ENCODE data around the gene KCNAB2. TPM values are rescaled to one million over a fixed set of nuclear protein-coding genes. Genes with fewer than 3 reads are reported as not detected.

The KCNAB2 gene
- total RNA-seq, 1 experiment from 2014 or later, result 3.4 TPM

DNA sequence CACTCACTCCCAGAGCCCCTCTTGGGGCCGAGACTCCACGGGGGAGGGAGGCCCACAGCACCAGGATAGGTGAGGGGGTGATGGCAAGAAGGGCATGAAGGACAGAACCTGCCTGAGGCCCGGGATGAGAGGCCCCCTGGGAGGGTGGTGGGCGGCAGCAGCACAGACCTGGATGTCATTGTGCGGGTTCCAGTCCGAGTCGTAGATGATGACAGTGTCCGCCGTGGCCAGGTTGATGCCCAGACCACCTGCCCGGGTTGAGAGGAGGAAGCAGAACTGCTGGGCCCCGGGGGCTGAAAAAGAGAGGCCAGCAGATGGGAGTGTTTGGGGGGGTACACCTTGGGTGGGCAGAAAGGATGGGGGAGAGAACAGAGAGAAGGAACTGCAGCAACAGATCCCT is 84.3 kb downstream of the KCNAB2 start:
- H3K9me3 ChIP-seq (replicated peaks), result peaks cover 19% of the 10 kb centered on the region
- H3K27me3 ChIP-seq (replicated peaks), result no peaks in the 10 kb centered on the region
- no peaks in the 10 kb centered on the region for H3K36me3 ChIP-seq
- H3K4me3 ChIP-seq, result no peak overlapping the region
- no peak for DNase-seq (ENCODE audit: low read depth in 1 of 2, low spot score in 2 of 2)
- H3K4me1 ChIP-seq (replicated peaks), result no peaks in the 10 kb centered on the region
- no peak overlapping the region for H3K27ac ChIP-seq

DNA sequence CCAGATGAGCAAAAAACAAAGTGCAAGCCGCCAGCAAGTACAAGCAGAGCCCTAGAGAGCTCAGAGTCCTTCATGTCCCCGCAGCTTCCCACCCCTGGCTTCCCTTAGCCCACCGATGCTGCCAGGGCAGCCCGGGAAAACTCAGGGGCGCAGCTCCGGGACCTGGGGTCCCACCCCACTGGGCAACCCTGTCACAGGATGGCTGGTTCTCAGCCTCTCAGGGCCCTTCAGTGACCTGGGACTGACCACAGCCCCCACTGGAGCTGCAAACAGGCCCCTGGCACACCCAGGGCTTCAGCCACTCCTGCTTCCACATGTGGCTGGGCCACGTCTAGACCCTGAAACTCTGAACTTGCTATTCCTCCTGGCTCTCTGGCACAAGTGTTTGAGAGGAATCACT is 84.9 kb downstream of the KCNAB2 start:
- H3K4me3 ChIP-seq, result no peak overlapping the region
- no peak overlapping the region for H3K27ac ChIP-seq
- H3K36me3 ChIP-seq, result no peaks in the 10 kb centered on the region
- peaks cover 19% of the 10 kb centered on the region for H3K9me3 ChIP-seq (replicated peaks)
- H3K27me3 ChIP-seq (replicated peaks), result no peaks in the 10 kb centered on the region
- DNase-seq (ENCODE audit: low read depth in 1 of 2, low spot score in 2 of 2), result no peak
- no peaks in the 10 kb centered on the region for H3K4me1 ChIP-seq (replicated peaks)

DNA sequence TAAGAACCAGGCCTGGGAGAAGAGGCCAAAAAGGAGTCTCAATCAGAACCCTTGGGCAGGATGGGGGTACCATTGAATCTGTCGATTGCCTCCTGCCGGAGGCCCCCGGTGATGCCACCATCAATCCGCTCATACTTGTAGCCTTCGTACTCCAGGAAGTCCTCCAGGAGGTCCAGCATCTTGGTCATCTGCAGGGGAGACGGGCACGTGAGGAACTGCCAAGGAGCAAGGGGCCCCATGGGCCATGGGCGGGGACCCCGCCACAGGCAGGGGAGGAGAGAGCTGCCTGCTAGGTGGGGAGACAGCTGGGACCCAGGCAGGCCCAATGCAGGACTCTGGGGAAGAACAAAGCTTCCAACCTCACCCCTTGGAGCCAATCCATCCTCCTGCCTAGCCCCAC is 85.9 kb downstream of the KCNAB2 start:
- Histone ChIP-seq H3K27ac (no peak overlapping the region), H3K4me1 (replicated peaks) (no peaks in the 10 kb centered on the region), H3K4me3 (no peak overlapping the region), H3K9me3 (replicated peaks) (peaks cover 19% of the 10 kb centered on the region), H3K36me3 (no peaks in the 10 kb centered on the region), H3K27me3 (replicated peaks) (no peaks in the 10 kb centered on the region)
- DNase-seq (ENCODE audit: low read depth in 1 of 2, low spot score in 2 of 2), result no peak

DNA sequence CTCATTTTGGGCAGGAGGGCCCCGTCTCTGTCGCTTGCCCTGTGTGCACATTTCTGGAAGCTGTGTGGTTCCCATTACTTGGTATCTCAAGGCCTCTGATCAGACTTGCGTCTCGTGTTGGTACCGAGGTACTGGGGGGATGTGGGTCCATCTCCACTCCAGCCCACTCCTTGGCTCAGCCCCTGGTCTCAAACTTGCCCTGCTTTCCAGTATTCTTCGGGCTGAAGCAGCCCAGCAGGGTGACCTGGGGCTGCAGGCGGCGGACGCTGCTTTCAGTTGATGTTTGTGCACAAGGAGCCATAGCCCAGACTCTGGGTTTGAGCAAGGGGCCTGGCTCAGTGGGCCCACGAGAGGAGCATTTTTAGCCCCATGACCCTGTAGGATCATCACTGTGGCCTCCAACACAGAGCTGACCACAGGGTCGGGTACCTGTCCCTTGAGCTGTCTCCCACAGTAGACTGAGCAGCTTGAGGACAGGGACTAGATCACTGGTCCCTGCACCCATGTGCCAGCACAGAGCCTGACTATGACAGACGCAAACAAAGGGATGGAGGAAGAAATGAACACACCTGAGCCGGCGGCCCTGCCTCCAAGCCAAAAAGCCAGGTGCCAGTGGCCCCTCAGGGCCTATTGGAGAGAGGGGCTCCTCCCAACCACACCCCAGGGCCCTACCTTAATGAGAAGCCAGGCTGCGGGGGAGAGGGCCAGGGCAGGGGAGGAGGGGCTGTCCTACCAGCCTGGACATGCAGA is 87.6 kb downstream of the KCNAB2 start:
- no peaks in the 10 kb centered on the region for H3K36me3 ChIP-seq
- H3K4me3 ChIP-seq, result no peak overlapping the region
- no peak overlapping the region for H3K27ac ChIP-seq
- DNase-seq (ENCODE audit: low read depth in 1 of 2, low spot score in 2 of 2), result no peak
- H3K9me3 ChIP-seq (replicated peaks), result peaks cover 19% of the 10 kb centered on the region
- H3K27me3 ChIP-seq (replicated peaks), result no peaks in the 10 kb centered on the region
- no peaks in the 10 kb centered on the region for H3K4me1 ChIP-seq (replicated peaks)

DNA sequence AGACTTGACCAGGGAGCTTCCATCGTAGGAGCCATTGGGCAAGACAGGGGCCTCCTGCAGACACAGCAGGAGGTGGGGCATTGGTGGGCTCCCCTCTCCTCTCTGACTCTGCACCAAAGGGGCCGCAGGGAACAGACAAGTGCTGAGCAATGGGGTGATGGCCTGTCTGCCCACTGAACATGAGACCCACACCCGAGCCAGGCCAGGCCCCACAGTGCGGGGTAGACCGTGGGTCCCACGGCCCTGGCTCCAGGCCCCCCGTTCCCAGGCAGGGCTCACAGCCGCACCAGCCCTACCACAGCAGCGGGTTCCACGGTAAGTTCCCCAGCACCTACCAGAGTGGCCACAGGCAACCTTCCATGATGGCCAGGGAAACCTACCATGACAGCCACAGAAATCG is 88.5 kb downstream of the KCNAB2 start:
- no peak for DNase-seq (ENCODE audit: low read depth in 1 of 2, low spot score in 2 of 2)
- Histone ChIP-seq H3K27me3 (replicated peaks) (no peaks in the 10 kb centered on the region), H3K9me3 (replicated peaks) (peaks cover 19% of the 10 kb centered on the region), H3K4me1 (replicated peaks) (no peaks in the 10 kb centered on the region), H3K4me3 (no peak overlapping the region), H3K27ac (no peak overlapping the region), H3K36me3 (no peaks in the 10 kb centered on the region)

DNA sequence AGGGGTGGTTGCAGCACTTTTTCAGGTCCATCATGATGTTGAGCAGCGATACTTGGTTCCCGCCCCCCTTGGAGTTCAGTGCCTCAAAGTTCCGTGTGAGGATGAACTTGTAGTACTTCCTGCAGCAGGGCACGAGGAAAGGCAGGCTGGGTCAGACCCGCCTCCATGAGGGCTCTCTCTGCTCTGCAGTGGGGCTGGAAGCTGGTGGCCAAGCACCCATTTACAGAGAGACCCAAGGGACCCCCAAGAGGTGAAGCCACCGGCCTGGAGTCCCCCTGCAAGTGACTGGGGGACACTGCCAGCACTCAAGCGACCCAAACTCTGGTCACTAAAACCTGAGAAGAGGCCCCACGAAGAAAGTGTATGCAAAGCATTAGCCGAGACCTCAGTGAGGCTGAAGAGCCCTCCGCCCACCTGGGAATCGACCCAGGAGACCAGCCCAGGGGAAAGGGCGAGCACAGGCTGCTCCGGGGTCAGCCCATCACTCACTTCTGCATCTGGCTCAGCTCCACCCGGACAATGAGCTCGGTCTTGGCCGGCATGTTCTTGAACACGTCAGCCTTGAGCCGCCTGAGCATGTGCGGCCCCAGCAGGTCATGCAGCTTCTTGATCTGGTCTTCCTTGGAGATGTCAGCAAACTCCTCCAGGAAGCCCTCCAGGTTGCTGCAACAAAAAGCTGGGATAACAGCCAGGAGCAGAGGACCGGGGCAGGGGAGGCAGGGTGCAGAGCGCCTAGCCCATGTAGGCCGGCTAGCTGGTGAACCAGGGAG is 89.2 kb downstream of the KCNAB2 start:
- Histone ChIP-seq H3K27ac (no peak overlapping the region), H3K36me3 (no peaks in the 10 kb centered on the region), H3K4me1 (replicated peaks) (no peaks in the 10 kb centered on the region), H3K9me3 (replicated peaks) (peaks cover 19% of the 10 kb centered on the region), H3K27me3 (replicated peaks) (no peaks in the 10 kb centered on the region), H3K4me3 (no peak overlapping the region)
- DNase-seq (ENCODE audit: low read depth in 1 of 2, low spot score in 2 of 2), result no peak

DNA sequence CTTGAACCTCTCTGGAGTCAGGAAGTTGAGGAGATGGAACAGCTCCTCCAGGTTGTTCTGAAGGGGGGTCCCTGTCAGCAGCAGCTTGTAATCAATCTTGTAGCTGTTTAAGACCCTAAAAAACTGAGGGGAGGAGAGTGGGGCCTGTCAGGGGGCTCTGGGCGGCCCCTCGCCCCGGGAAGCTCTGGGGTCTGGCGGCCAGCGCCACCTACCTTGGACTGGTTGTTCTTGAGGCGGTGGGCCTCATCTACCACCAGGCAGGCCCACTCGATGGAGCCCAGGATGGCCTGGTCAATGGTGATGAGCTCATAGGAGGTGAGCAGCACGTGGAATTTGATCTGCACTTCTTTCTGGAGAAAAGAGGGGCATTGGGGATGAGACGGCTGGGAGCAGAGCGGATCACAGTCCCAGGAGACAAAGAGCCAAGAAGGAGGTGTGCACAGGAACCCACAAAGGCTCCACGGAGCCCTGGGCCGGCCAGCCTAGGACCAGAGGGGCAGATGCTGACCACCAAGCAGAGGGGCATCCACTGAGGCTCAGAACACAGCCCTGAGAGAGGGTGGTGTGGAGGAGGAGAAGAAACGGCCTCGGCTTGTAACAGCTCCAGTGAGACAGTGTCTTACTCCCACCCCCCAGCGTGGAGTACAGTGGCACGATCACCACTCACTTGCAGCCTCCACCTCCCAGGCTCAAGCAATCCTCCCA is 91.0 kb downstream of the KCNAB2 start:
- no peaks in the 10 kb centered on the region for H3K36me3 ChIP-seq
- H3K4me3 ChIP-seq, result no peak overlapping the region
- no peak for DNase-seq (ENCODE audit: low read depth in 1 of 2, low spot score in 2 of 2)
- peaks cover 16% of the 10 kb centered on the region for H3K9me3 ChIP-seq (replicated peaks)
- no peak overlapping the region for H3K27ac ChIP-seq
- no peaks in the 10 kb centered on the region for H3K4me1 ChIP-seq (replicated peaks)
- H3K27me3 ChIP-seq (replicated peaks), result no peaks in the 10 kb centered on the region

DNA sequence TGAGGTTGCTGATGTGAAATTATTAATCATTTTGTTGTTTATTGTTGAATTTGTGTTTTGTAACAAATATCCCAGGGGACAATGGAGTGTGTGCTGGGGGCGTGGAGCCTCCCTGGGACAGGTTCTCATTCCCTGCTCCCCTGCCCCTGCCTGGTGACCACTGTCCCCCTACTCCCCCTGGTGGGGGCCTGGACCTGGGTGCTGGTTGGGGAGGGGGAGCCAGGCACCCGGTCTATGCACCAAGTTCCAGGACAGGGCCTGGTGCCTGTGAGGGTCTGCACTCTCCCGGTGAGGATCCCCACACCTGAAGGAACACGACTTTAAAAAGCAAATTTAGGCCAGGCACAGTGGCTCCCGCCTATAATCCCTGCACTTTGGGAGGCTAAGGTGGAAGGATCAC is 92.1 kb downstream of the KCNAB2 start:
- Histone ChIP-seq H3K36me3 (no peaks in the 10 kb centered on the region), H3K4me3 (no peak overlapping the region), H3K27ac (no peak overlapping the region), H3K27me3 (replicated peaks) (no peaks in the 10 kb centered on the region), H3K4me1 (replicated peaks) (no peaks in the 10 kb centered on the region), H3K9me3 (replicated peaks) (peaks cover 5% of the 10 kb centered on the region; the same call in 1 of the 2 replicates)
- DNase-seq (ENCODE audit: low read depth in 1 of 2, low spot score in 2 of 2), result no peak

DNA sequence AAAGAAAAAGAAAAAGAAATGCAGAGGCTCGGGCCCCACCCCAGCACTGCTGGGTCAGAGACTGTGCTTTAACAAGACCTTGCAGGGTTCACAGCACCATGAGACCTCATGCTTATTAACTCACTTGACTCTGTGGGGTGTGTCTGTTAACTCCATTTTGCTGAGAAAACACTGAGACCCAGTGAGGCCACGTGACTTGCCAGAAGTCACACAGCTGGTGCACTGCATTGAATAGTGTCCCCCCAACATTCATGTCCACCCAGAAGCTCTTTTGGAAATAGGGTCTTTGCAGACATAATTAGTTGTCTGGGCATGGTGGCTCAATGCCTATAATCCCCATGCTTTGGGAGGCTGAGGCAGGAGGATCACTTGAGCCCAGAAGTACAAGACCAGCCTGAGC is 94.7 kb downstream of the KCNAB2 start:
- Histone ChIP-seq H3K4me3 (no peak overlapping the region), H3K9me3 (replicated peaks) (no peaks in the 10 kb centered on the region; the same call in 1 of the 2 replicates), H3K27ac (no peak overlapping the region), H3K36me3 (no peaks in the 10 kb centered on the region), H3K4me1 (replicated peaks) (no peaks in the 10 kb centered on the region), H3K27me3 (replicated peaks) (no peaks in the 10 kb centered on the region)
- no peak for DNase-seq (ENCODE audit: low read depth in 1 of 2, low spot score in 2 of 2)

DNA sequence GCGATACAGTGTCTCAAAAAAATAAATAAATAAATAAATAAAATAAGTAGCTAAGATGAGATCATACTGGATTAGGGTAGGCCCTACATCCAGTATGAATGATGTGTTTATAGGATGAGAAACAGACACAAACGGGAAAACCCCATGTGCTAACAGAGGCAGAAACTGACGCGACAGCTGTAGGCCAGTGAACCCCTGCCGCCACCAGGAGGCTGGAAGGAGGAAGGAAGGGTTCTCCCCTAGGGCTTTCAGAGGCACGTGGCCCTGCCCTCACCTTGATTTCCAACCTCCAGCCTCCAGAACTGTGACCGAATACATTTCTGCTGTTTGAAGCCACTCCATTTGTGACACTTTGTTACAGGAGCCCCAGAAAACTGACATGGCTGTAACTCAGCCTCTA is 95.9 kb downstream of the KCNAB2 start:
- Histone ChIP-seq H3K4me1 (replicated peaks) (no peaks in the 10 kb centered on the region), H3K9me3 (replicated peaks) (no peaks in the 10 kb centered on the region; the same call in 1 of the 2 replicates), H3K36me3 (no peaks in the 10 kb centered on the region), H3K27me3 (replicated peaks) (no peaks in the 10 kb centered on the region), H3K27ac (no peak overlapping the region), H3K4me3 (no peak overlapping the region)
- no peak for DNase-seq (ENCODE audit: low read depth in 1 of 2, low spot score in 2 of 2)

DNA sequence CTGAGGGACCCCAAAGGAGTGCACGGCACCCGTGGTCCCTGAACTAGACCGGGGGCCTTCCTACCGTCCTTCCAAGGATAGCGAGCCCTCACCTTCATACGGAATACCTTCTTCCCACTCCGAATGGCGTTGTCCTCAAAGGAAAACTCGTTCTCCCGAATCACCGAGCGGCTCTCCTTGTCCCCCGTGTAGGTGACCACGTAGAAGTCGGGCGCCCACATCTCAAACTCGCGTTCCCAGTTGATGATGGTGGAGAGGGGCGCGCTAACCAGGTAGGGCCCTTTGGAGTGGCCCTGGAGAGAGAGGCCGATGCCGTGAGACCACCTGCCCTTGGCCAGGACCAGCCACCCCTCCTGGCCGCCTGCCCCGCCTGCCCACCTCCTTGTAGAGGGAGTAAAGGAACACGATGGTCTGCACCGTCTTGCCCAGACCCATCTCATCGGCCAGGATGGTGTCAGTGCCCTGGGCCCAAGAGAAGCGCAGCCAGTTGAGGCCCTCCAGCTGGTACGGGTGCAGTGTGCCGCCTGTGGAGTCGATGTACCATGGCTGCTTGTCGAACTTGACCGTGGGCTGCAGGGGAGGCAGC is 96.4 kb downstream of the KCNAB2 start:
- Histone ChIP-seq H3K27ac (no peak overlapping the region), H3K27me3 (replicated peaks) (no peaks in the 10 kb centered on the region)

DNA sequence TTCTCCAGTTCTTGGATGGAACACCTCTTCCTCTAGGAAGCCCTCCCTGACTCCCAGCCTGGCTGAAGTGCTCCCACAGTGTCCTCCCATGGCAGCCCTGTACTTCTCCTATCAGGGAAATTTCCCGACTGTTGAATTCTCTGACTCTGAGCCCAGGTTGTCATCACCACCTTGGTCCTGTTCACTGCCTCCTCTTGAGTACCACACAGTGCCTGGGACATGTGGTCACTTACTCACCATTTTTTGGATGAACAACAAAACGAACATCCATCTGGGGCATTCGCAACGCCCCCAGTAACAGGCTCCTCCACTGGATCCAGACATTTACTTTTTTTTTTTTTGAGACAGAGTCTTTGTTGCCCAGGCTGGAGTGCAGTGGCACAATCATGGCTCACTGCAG is 97.0 kb downstream of the KCNAB2 start:
- no peak overlapping the region for H3K27ac ChIP-seq
- no peaks in the 10 kb centered on the region for H3K27me3 ChIP-seq (replicated peaks)
- no peak for DNase-seq (ENCODE audit: low read depth in 1 of 2, low spot score in 2 of 2)
- no peaks in the 10 kb centered on the region for H3K4me1 ChIP-seq (replicated peaks)
- H3K9me3 ChIP-seq (replicated peaks), result no peaks in the 10 kb centered on the region; the same call in 1 of the 2 replicates
- H3K4me3 ChIP-seq, result no peak overlapping the region
- H3K36me3 ChIP-seq, result no peaks in the 10 kb centered on the region

More for the DNA sequence above, 96.4 kb downstream of the KCNAB2 start:
- no peaks in the 10 kb centered on the region for H3K36me3 ChIP-seq
- H3K4me3 ChIP-seq, result no peak overlapping the region
- H3K4me1 ChIP-seq (replicated peaks), result no peaks in the 10 kb centered on the region
- no peak for DNase-seq (ENCODE audit: low read depth in 1 of 2, low spot score in 2 of 2)
- no peaks in the 10 kb centered on the region; the same call in 1 of the 2 replicates for H3K9me3 ChIP-seq (replicated peaks)

DNA sequence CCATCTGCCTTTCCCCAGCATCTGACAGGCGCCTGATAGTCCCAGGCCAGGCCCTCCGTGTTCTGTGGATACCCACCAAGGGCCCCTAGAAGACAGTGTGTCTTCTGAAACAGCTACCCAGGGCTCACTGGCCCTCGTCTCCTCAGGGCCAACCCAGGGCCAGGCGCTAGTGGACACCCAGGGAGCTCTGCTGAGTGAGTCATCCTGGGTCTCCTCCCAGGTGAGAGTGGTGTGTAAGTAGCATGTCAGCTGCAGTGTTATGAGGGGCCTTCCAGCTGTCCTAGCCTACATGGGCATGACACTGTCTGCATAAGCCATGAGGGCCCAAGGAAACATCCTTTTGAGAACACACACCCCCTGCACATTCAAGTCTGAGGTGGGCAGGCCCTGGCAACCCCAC is 97.7 kb downstream of the KCNAB2 start:
- Histone ChIP-seq H3K9me3 (replicated peaks) (no peaks in the 10 kb centered on the region; the same call in 1 of the 2 replicates), H3K4me3 (no peak overlapping the region), H3K27me3 (replicated peaks) (no peaks in the 10 kb centered on the region), H3K36me3 (no peaks in the 10 kb centered on the region), H3K4me1 (replicated peaks) (no peaks in the 10 kb centered on the region), H3K27ac (no peak overlapping the region)
- DNase-seq (ENCODE audit: low read depth in 1 of 2, low spot score in 2 of 2), result no peak
